Fibroblast of the aortic adventitia (primary cell): ENCODE data around the gene LETMD1. TPM values are rescaled to one million over a fixed set of nuclear protein-coding genes. Genes with fewer than 3 reads are reported as not detected.

Experiments used
- DNase-seq: peaks from one replicate; pipeline ENCODE4 v3.0.0-alpha.2; 2010; ENCODE audit warnings: low read depth
- H3K4me3 ChIP-seq: 2 replicates; pipeline ENCODE4 v1.5.1; 2011; ENCODE audit warnings: low read depth, mild to moderate bottlenecking, control low read depth, low read length, moderate library complexity
- CTCF ChIP-seq: IDR thresholded peaks from 2 replicates; pipeline ENCODE4 v1.5.1; 2011; ENCODE audit warnings: mild to moderate bottlenecking, low read length, control low read depth, inconsistent platforms; ENCODE audit not compliant: insufficient read depth
- total RNA-seq: library from RNA; depleted of rRNA; stranded (reverse); fragments of >200 nt; gene quantifications from 2 replicates; pipeline ENCODE4 v1.2.3, GENCODE V29; 2012; ENCODE audit warnings: low replicate concordance

The LETMD1 gene
- total RNA-seq, 1 donor, result 40.6 TPM

- peak overlapping the region; percentile 87 for H3K4me3 ChIP-seq
- peak; percentile 24 for DNase-seq
- TF ChIP-seq CTCF, result no peak
Observed at GRCh38 chr12:51025338-51025835, 22.7 kb upstream of the LETMD1 start.

GRCh38 chr12:51025836-51026638 is 22.1 kb upstream of the LETMD1 start, which contains the start of gene SLC11A2:
TSS of gene SLC11A2 (minus strand) at chr12:51026384. CDS start at chr12:51010728, 15,656 bp downstream.
- peak within 1 kb of the TSS; percentile 87 for H3K4me3 ChIP-seq
- TF ChIP-seq CTCF, result peak; percentile 19
- peak; percentile 91 for DNase-seq

- no peak for TF ChIP-seq CTCF
- no peak overlapping the region for H3K4me3 ChIP-seq
- no peak for DNase-seq
Observed at GRCh38 chr12:51027342-51027835, 20.7 kb upstream of the LETMD1 start.

- DNase-seq, result peak; percentile 57
- peak; percentile 41 for TF ChIP-seq CTCF
- no peak overlapping the region for H3K4me3 ChIP-seq
Observed at GRCh38 chr12:51028126-51028812, 19.9 kb upstream of the LETMD1 start.

GRCh38 chr12:51028813-51029150 is 19.3 kb upstream of the LETMD1 start:
- DNase-seq, result peak; percentile 46
- TF ChIP-seq CTCF, result no peak
- H3K4me3 ChIP-seq, result no peak overlapping the region

- H3K4me3 ChIP-seq, result no peak overlapping the region
- no peak for DNase-seq
- no peak for TF ChIP-seq CTCF
Observed at GRCh38 chr12:51033048-51033447, 15.1 kb upstream of the LETMD1 start.
